ENCODE data around the gene LINGO4. TPM values are rescaled to one million over a fixed set of nuclear protein-coding genes. Genes with fewer than 3 reads are reported as not detected.

The LINGO4 gene
- total RNA-seq, 1 donor from 2014 or later: not detected

- Mint-ChIP-seq H3K9me3 (ENCODE audit: unreplicated experiment) (no peaks in the 10 kb centered on the region), H3K4me3 (ENCODE audit: unreplicated experiment) (no peak overlapping the region), H3K4me1 (ENCODE audit: unreplicated experiment) (peaks cover 9% of the 10 kb centered on the region), H3K27me3 (ENCODE audit: unreplicated experiment) (peaks cover 28% of the 10 kb centered on the region), H3K36me3 (ENCODE audit: unreplicated experiment) (no peaks in the 10 kb centered on the region), H3K27ac (ENCODE audit: unreplicated experiment) (no peak overlapping the region)
- no peak for TF ChIP-seq CTCF (IDR thresholded peaks at IDR 0.05)
- no peak for DNase-seq (ENCODE audit: extremely low spot score, unreplicated experiment)
These were observed 24.3 kb upstream of the LINGO4 start for GRCh38 chr1:151829352-151830046.

DNA sequence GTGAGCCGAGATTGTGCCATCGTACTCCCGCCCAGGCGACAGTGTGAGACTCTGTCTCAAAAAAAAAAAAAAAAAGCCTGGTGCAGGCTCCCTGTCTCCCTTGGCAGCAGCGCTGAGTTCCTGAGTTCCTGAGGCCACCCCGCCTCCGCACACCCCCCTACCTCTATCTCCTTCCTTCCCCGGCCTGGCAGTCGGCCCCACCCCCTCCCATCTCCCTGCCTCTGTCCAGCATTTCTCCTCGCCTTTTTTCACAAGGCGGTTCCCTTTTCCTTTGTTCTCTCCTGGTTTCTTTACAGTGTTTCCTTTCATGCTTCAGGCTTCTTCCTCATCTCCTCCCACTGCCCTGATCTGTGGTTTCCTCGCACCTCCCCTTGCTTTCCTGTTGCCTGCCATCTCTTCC is 23.7 kb upstream of the LINGO4 start:
- no peaks in the 10 kb centered on the region for H3K9me3 Mint-ChIP-seq (ENCODE audit: unreplicated experiment)
- no peak overlapping the region for H3K27ac Mint-ChIP-seq (ENCODE audit: unreplicated experiment)
- no peaks in the 10 kb centered on the region for H3K36me3 Mint-ChIP-seq (ENCODE audit: unreplicated experiment)
- peaks cover 9% of the 10 kb centered on the region for H3K4me1 Mint-ChIP-seq (ENCODE audit: unreplicated experiment)
- no peak for DNase-seq (ENCODE audit: extremely low spot score, unreplicated experiment)
- H3K27me3 Mint-ChIP-seq (ENCODE audit: unreplicated experiment): peaks cover 27% of the 10 kb centered on the region
- TF ChIP-seq CTCF (IDR thresholded peaks at IDR 0.05): no peak
- no peak overlapping the region for H3K4me3 Mint-ChIP-seq (ENCODE audit: unreplicated experiment)

GRCh38 chr1:151827853-151828252 is 22.6 kb upstream of the LINGO4 start:
- TF ChIP-seq CTCF (IDR thresholded peaks at IDR 0.05): no peak
- no peaks in the 10 kb centered on the region for H3K9me3 Mint-ChIP-seq (ENCODE audit: unreplicated experiment)
- H3K27me3 Mint-ChIP-seq (ENCODE audit: unreplicated experiment): peaks cover 20% of the 10 kb centered on the region
- peaks cover 9% of the 10 kb centered on the region for H3K4me1 Mint-ChIP-seq (ENCODE audit: unreplicated experiment)
- DNase-seq (ENCODE audit: extremely low spot score, unreplicated experiment): no peak
- H3K27ac Mint-ChIP-seq (ENCODE audit: unreplicated experiment): no peak overlapping the region
- H3K36me3 Mint-ChIP-seq (ENCODE audit: unreplicated experiment): no peaks in the 10 kb centered on the region
- no peak overlapping the region for H3K4me3 Mint-ChIP-seq (ENCODE audit: unreplicated experiment)

DNA sequence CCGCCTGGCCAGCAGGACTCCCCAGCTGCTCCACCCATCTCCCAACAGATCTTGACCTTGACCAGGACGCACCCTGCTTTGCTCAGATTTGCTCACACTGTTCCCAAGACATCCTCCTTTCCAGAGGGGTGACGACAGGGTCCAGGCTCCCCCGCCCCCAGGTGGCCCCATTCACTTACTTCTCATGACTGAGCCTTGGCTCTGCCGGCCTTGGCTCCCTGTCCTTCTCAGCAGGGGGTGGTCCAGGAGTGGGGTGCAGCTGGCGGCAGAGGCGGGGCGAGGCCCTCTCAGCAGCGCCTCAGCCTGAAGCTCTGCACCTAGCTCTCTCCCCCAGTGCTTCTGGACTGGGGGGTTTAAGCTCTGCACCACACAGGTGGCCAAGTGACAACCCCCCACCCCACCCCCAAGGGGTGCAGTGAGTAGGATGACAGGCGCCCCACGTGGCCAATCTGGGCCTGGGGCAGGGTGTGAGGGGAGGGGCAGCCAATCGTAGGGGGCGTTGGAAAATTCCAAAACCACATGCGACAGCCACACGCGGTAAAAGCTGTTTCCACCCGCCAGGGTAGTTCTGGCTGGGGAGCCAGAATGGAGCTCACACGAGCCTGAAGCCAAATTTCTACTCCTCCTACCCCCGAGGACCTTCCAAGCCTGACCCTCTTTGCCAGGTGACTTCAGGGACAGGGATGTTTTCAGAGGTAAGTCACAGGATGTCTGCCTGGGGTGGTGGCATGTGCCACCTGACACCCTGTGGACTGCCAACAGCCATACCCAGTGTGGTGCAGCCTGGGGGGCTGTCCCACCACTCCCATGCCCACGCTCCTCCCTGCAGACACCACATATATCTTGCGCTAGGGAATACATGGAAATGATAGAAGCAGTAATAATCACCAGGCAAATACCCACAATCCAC is 20.8 kb upstream of the LINGO4 start:
- no peak for TF ChIP-seq CTCF (IDR thresholded peaks at IDR 0.05)
- Mint-ChIP-seq H3K36me3 (ENCODE audit: unreplicated experiment) (no peaks in the 10 kb centered on the region), H3K27ac (ENCODE audit: unreplicated experiment) (no peak overlapping the region), H3K9me3 (ENCODE audit: unreplicated experiment) (no peaks in the 10 kb centered on the region), H3K4me3 (ENCODE audit: unreplicated experiment) (no peak overlapping the region), H3K27me3 (ENCODE audit: unreplicated experiment) (peaks cover 20% of the 10 kb centered on the region), H3K4me1 (ENCODE audit: unreplicated experiment) (peaks cover 9% of the 10 kb centered on the region)
- no peak for DNase-seq (ENCODE audit: extremely low spot score, unreplicated experiment)

- Mint-ChIP-seq H3K4me1 (ENCODE audit: unreplicated experiment) (peaks cover 9% of the 10 kb centered on the region), H3K27ac (ENCODE audit: unreplicated experiment) (no peak overlapping the region), H3K27me3 (ENCODE audit: unreplicated experiment) (peaks cover 20% of the 10 kb centered on the region), H3K36me3 (ENCODE audit: unreplicated experiment) (no peaks in the 10 kb centered on the region), H3K4me3 (ENCODE audit: unreplicated experiment) (no peak overlapping the region), H3K9me3 (ENCODE audit: unreplicated experiment) (no peaks in the 10 kb centered on the region)
- DNase-seq (ENCODE audit: extremely low spot score, unreplicated experiment): no peak
- TF ChIP-seq CTCF (IDR thresholded peaks at IDR 0.05): no peak
These were observed 20.0 kb upstream of the LINGO4 start for GRCh38 chr1:151825204-151825603.

Measured in osteocyte (in vitro differentiated cells).